ENCODE data around the gene MAGEA4. TPM values are rescaled to one million over a fixed set of nuclear protein-coding genes. Genes with fewer than 3 reads are reported as not detected.

The MAGEA4 gene
- total RNA-seq, 4 donors from 2014 or later: not detected

- WGBS: 83% methylated on average over 8 of the region's 8 CpGs
- no peaks in the 10 kb centered on the region for H3K4me1 ChIP-seq
- no peaks in the 10 kb centered on the region for H3K36me3 ChIP-seq
- no peaks in the 10 kb centered on the region for H3K27me3 ChIP-seq
- H3K4me3 ChIP-seq: no peak overlapping the region
- no peak for DNase-seq (ENCODE audit: low spot score in 2 of 2)
- H3K9me3 ChIP-seq: no peaks in the 10 kb centered on the region
- TF ChIP-seq POLR2AphosphoS5 (IDR thresholded peaks at IDR 0.05) (no peak), POLR2A (IDR thresholded peaks at IDR 0.05) (no peak), EP300 (IDR thresholded peaks at IDR 0.05) (no peak), CTCF (IDR thresholded peaks at IDR 0.05) (no peak)
- H3K27ac ChIP-seq: no peak overlapping the region
Measured at GRCh38 chrX:151878574-151878973, 34.1 kb upstream of the MAGEA4 start.

GRCh38 chrX:151879856-151880255 is 32.8 kb upstream of the MAGEA4 start:
- no peaks in the 10 kb centered on the region for H3K4me1 ChIP-seq
- H3K9me3 ChIP-seq: no peaks in the 10 kb centered on the region
- no peak overlapping the region for H3K27ac ChIP-seq
- 51% methylated on average over 4 of the region's 4 CpGs for WGBS
- no peaks in the 10 kb centered on the region for H3K27me3 ChIP-seq
- H3K36me3 ChIP-seq: no peaks in the 10 kb centered on the region
- H3K4me3 ChIP-seq: no peak overlapping the region
- DNase-seq (ENCODE audit: low spot score in 2 of 2): no peak
- TF ChIP-seq EP300 (IDR thresholded peaks at IDR 0.05) (no peak), CTCF (IDR thresholded peaks at IDR 0.05) (no peak), POLR2A (IDR thresholded peaks at IDR 0.05) (no peak), POLR2AphosphoS5 (IDR thresholded peaks at IDR 0.05) (no peak)

GRCh38 chrX:151880895-151881294 is 31.8 kb upstream of the MAGEA4 start:
- WGBS: 82% methylated on average over 2 of the region's 2 CpGs
- H3K4me3 ChIP-seq: no peak overlapping the region
- no peak for DNase-seq (ENCODE audit: low spot score in 2 of 2)
- TF ChIP-seq POLR2AphosphoS5 (IDR thresholded peaks at IDR 0.05) (no peak), EP300 (IDR thresholded peaks at IDR 0.05) (no peak), CTCF (IDR thresholded peaks at IDR 0.05) (no peak), POLR2A (IDR thresholded peaks at IDR 0.05) (no peak)
- no peak overlapping the region for H3K27ac ChIP-seq
- H3K36me3 ChIP-seq: no peaks in the 10 kb centered on the region
- no peaks in the 10 kb centered on the region for H3K27me3 ChIP-seq
- H3K9me3 ChIP-seq: no peaks in the 10 kb centered on the region
- H3K4me1 ChIP-seq: no peaks in the 10 kb centered on the region

- H3K27ac ChIP-seq: no peak overlapping the region
- no peaks in the 10 kb centered on the region for H3K36me3 ChIP-seq
- H3K4me1 ChIP-seq: no peaks in the 10 kb centered on the region
- TF ChIP-seq POLR2A (IDR thresholded peaks at IDR 0.05) (no peak), EP300 (IDR thresholded peaks at IDR 0.05) (no peak), POLR2AphosphoS5 (IDR thresholded peaks at IDR 0.05) (no peak)
- 76% methylated on average over 2 of the region's 2 CpGs for WGBS
- H3K9me3 ChIP-seq: no peaks in the 10 kb centered on the region
- H3K4me3 ChIP-seq: no peak overlapping the region
- DNase-seq (ENCODE audit: low spot score in 2 of 2): no peak
- no peaks in the 10 kb centered on the region for H3K27me3 ChIP-seq
Measured at GRCh38 chrX:151889421-151889820, 23.3 kb upstream of the MAGEA4 start.

- no peak overlapping the region for H3K27ac ChIP-seq
- TF ChIP-seq EP300 (IDR thresholded peaks at IDR 0.05) (no peak), POLR2A (IDR thresholded peaks at IDR 0.05) (no peak), CTCF (IDR thresholded peaks at IDR 0.05) (no peak), POLR2AphosphoS5 (IDR thresholded peaks at IDR 0.05) (no peak)
- DNase-seq (ENCODE audit: low spot score in 2 of 2): no peak
- H3K4me1 ChIP-seq: no peaks in the 10 kb centered on the region
- H3K36me3 ChIP-seq: no peaks in the 10 kb centered on the region
- no peak overlapping the region for H3K4me3 ChIP-seq
- H3K27me3 ChIP-seq: no peaks in the 10 kb centered on the region
- 58% methylated on average over 5 of the region's 5 CpGs for WGBS
- H3K9me3 ChIP-seq: no peaks in the 10 kb centered on the region
Measured at GRCh38 chrX:151896734-151897474, 15.8 kb upstream of the MAGEA4 start.

All from suprapubic skin (tissue), 4 donors.